ENCODE measurements around the gene RLF.

DNA sequence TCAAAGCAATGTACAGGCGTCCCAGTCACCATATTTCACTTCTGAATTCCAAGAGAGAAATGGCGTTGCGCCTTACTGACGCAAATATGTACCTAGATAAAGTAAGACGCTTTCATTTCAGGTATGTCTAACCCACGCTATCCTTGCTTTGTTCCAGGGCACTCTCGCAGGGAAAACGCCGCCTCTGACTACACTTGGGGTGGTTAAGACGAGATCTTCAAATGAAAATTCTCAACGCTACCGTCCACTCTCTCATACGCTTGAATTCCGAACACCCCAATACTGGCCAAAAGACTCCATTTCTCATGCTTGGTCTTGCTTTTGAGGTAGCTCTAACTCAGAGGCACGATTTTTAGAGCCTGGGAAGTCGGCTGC lies 96.1 kb downstream of the RLF start:
- no peak for TF ChIP-seq SIN3A (IDR thresholded peaks at IDR 0.05; ENCODE audit: borderline replicate concordance, insufficient read depth, low read length)
- TF ChIP-seq, protein P1, sequence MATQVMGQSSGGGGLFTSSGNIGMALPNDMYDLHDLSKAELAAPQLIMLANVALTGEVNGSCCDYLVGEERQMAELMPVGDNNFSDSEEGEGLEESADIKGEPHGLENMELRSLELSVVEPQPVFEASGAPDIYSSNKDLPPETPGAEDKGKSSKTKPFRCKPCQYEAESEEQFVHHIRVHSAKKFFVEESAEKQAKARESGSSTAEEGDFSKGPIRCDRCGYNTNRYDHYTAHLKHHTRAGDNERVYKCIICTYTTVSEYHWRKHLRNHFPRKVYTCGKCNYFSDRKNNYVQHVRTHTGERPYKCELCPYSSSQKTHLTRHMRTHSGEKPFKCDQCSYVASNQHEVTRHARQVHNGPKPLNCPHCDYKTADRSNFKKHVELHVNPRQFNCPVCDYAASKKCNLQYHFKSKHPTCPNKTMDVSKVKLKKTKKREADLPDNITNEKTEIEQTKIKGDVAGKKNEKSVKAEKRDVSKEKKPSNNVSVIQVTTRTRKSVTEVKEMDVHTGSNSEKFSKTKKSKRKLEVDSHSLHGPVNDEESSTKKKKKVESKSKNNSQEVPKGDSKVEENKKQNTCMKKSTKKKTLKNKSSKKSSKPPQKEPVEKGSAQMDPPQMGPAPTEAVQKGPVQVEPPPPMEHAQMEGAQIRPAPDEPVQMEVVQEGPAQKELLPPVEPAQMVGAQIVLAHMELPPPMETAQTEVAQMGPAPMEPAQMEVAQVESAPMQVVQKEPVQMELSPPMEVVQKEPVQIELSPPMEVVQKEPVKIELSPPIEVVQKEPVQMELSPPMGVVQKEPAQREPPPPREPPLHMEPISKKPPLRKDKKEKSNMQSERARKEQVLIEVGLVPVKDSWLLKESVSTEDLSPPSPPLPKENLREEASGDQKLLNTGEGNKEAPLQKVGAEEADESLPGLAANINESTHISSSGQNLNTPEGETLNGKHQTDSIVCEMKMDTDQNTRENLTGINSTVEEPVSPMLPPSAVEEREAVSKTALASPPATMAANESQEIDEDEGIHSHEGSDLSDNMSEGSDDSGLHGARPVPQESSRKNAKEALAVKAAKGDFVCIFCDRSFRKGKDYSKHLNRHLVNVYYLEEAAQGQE (IDR thresholded peaks at IDR 0.05; ENCODE audit: insufficient read depth in 1 of 2, low read depth in 2 of 2, low read length in 2 of 2) = no peak
- no peak for TF ChIP-seq POLR2AphosphoS5 (IDR thresholded peaks at IDR 0.05; ENCODE audit: low read depth, low read length)

All from PFSK-1 (cell line).